ENCODE measurements around the gene PEX5L. TPM values are rescaled to one million over a fixed set of nuclear protein-coding genes. Genes with fewer than 3 reads are reported as not detected.
A peak's percentile ranks its signal among the peaks of the same experiment; 100 is the strongest.

PEX5L gene
- total RNA-seq, 1 donor from 2014 or later, result 0.10 TPM

GRCh38 chr3:179955286-179955685 is 81.5 kb downstream of the PEX5L start:
- DNase-seq, result no peak

- no peak for DNase-seq
Measured at GRCh38 chr3:179953993-179954870, 82.5 kb downstream of the PEX5L start.

DNA sequence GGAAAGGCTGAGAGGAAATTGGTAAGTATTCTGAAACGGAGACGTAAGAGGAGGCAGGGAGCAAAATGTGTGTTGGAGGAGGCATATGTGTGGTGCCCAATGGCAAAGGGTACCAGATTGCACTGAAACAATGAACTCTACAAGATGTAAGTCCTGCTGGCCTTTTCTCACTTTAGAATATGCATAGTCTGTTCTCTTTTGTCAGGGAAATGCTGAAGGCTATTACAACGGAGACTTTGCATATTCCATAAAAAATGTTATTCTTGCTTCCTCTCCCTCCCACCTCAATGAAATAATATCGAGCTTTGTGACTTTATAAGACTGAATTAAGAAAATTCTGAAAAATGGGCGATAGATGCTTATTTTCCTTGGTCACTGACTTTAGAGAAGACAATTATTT is 85.9 kb downstream of the PEX5L start:
- no peak for DNase-seq

GRCh38 chr3:179949869-179950268 is 86.9 kb downstream of the PEX5L start:
- DNase-seq, result no peak

GRCh38 chr3:179949412-179949811 is 87.3 kb downstream of the PEX5L start:
- no peak for DNase-seq

DNA sequence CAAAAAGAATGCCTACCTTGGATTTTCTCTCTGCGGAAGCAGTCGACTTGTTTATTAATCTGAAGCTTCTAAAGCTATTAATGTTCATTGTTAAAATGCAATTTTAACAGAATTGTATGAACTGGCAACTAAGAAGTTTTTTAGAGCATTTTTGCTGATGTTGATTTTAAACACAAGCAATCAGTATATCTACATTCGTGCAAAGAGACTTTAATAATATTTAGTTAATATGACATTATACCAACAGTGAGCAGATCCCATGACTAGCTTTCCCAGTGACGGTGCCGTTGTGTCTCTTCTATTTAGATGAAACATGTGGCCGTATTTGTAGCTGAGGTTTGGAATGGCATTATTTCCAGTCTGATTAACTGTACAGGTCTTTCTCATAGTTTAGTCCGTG is 88.0 kb downstream of the PEX5L start:
- DNase-seq, result no peak

GRCh38 chr3:179945569-179945968 is 91.2 kb downstream of the PEX5L start:
- DNase-seq, result no peak

- DNase-seq, result no peak
Measured at GRCh38 chr3:179943117-179943880, 93.4 kb downstream of the PEX5L start.

- DNase-seq, result no peak
Measured at GRCh38 chr3:179942553-179943075, 94.1 kb downstream of the PEX5L start.

DNA sequence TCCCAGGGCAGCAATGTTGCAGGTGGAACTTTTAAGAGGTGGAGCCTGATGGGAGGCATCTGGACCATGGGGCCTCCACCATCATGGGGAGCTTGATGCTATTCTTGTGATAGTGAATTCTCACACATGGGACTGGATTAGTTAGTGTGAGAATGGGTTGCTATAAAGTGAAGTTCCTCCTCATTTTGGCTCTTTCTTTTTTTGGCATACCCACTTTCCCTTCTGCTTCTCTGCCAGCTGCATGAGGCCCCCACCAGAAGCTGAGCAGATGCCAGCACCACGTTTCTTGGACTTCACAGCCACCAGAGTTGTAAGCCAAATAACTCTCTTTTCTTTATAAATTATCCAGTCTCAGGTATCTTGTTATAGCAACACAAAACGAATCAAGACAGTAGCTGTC is 101.0 kb downstream of the PEX5L start:
- no peak for DNase-seq

DNA sequence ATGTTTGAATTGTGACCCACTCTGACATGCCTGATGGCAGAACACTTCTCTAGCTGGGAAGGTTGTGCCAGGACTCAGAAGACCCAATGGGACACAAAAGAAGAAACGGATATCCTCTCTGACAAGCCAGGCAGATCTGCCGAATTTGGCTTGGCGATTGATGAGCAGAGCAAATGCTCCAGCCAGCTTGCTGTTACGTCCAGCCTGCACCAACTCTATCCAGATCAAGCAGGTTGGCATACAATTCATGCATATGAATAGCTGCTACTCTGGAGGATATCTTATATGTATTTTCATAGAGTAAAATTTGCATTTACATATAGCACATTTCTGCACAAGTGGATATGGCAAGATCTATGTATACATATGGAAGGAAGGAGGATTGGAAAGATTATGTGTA is 102.8 kb downstream of the PEX5L start:
- DNase-seq, result no peak

- DNase-seq, result no peak
Measured at GRCh38 chr3:179933080-179933479, 103.7 kb downstream of the PEX5L start.

DNA sequence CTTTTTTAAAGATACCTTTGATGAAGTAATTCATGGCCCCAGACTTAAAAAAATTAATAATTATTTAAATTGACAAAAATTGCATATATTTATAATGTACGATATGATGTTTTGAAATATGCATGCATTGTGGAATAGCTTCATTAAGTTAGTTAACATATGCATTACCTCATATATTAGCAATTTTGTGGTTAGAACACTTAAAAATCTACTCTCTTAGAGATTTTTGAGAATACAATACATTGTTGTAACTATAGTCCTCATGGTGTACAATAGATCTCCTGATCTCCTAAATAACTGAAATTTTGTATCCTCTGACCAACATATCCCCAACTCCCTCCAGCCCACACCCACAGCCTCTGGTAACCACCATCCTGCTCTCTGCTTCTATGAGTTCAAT is 104.1 kb downstream of the PEX5L start:
- DNase-seq, result no peak

DNA sequence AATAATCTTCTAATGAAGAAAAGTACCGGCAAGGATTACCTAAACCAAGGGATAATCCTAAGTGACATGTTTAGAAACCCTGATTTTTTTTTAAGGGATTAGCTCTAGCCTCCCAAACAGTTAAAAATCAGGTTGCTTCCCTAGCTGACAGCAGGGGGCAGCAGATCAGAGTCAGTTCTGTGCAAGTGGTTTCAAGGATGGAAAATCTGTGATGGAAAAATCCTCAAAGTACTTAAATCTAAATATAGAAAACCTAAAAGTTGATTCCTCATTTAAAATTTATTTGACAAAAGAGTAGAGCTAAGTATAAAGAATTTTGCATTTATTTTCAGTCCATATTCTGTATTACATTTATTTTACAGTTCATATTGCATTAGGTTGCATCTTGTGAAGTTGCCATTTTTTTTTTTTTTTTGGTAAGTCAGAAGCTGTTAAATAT is 107.6 kb downstream of the PEX5L start:
- DNase-seq, result peak; percentile 7

DNA sequence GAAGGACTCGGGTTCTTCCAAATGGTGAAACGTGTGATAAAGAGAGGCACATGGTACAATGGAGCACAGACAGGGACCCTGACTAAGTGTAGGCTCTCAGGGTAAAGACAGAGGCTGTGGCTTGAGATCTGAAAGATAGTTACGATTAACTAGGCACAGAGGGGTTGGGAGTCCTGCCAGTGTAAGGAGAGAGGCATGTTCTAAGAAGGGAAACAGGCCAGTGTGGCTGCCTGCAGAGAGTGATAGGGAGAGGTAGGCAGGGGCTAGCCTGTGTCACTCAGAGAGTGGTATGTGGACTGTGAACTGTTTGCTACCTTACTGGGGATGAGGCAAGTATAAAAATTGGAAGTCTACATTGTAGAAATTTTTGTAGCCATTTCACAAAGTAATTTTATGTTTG is 109.5 kb downstream of the PEX5L start:
- no peak for DNase-seq

GRCh38 chr3:179921951-179922350 is 114.8 kb downstream of the PEX5L start:
- DNase-seq, result no peak

- DNase-seq, result no peak
Measured at GRCh38 chr3:179921500-179921899, 115.2 kb downstream of the PEX5L start.

- no peak for DNase-seq
Measured at GRCh38 chr3:179907784-179908482, 128.8 kb downstream of the PEX5L start.

DNA sequence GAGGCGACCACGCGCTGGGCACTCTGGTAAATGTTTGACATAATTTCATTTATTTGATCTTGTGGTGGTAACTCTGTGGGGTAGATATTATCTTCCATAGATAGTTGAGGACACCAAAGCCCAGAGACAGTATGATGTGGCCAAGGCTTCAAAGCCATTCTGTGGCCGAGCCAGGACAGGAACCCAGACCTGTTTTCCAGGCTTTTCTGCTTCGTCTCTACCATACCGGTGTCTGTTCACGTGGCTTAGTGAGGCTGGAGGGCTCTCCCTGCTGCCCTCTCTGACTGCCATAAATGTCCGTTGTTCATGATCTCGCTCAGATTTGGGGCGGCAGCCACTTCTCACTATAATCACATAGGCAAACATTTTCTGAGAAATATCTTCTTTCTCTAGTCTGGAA is 134.7 kb downstream of the PEX5L start:
- DNase-seq, result no peak

GRCh38 chr3:179898024-179898423 is 138.7 kb downstream of the PEX5L start:
- no peak for DNase-seq

DNA sequence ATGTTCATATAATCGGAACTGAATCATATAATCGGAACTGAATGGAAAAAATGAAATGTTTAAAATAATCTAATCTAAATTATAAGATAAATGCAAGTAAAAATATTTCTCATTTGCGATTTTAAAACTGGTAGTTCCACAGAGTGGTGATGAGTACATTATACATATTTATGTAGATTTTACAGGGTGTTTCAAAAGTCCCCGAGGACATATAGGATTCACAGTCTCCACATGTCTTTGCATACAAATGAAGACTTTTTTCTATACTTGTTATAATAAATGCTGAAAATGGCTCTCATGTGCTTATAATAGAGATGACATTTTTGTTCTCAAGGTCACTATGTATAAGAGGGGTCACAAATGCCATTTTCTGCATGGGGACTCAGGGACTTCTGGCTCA is 139.5 kb downstream of the PEX5L start:
- DNase-seq, result no peak

GRCh38 chr3:179896507-179896906 is 140.2 kb downstream of the PEX5L start:
- no peak for DNase-seq

GRCh38 chr3:179895330-179895729 is 141.4 kb downstream of the PEX5L start:
- no peak for DNase-seq
